Astrocyte (in vitro differentiated cells and primary cell): ENCODE results near the gene GPNMB. TPM values are rescaled to one million over a fixed set of nuclear protein-coding genes. Genes with fewer than 3 reads are reported as not detected.

Experiments used
- DNase-seq: peaks from one replicate; pipeline ENCODE4 v3.0.0-alpha.2; 2010; ENCODE audit warnings: low read depth
- FAIRE-seq: peaks from 2 replicates; lab custom pipeline; 2011; peaks lifted over from hg19 to GRCh38; lab: Jason Lieb, UNC
- H2AFZ ChIP-seq: 2 replicates; pipeline ENCODE4 v1.6.0; 2012; ENCODE audit warnings: low read depth, low read length, inconsistent platforms
- H3K27ac ChIP-seq: 2 replicates; pipeline ENCODE4 v1.5.1; 2011; ENCODE audit warnings: low read depth, low read length, inconsistent platforms
- H3K27me3 ChIP-seq: 2 replicates; pipeline ENCODE4 v1.6.0; 2011; ENCODE audit warnings: low read length, inconsistent platforms; ENCODE audit not compliant: insufficient read depth
- H3K36me3 ChIP-seq: 2 replicates; pipeline ENCODE4 v1.5.1; 2011; ENCODE audit warnings: low read length, inconsistent platforms; ENCODE audit not compliant: insufficient read depth
- H3K4me1 ChIP-seq: 2 replicates; pipeline ENCODE4 v1.5.1; 2011; ENCODE audit warnings: low read length, inconsistent platforms; ENCODE audit not compliant: insufficient read depth
- H3K4me2 ChIP-seq: 2 replicates; pipeline ENCODE4 v1.6.0; 2012; ENCODE audit warnings: low read length, inconsistent platforms
- H3K4me3 ChIP-seq: 2 replicates; pipeline ENCODE4 v1.5.1; 2011; ENCODE audit warnings: low read depth, mild to moderate bottlenecking, low read length, inconsistent platforms; ENCODE audit not compliant: insufficient read depth
- H3K79me2 ChIP-seq: 2 replicates; pipeline ENCODE4 v1.6.0; 2012; ENCODE audit warnings: mild to moderate bottlenecking, low read length, inconsistent platforms; ENCODE audit not compliant: insufficient read depth
- H3K9ac ChIP-seq: 2 replicates; pipeline ENCODE4 v1.6.0; 2012; ENCODE audit warnings: mild to moderate bottlenecking, low read length, inconsistent platforms
- H3K9me3 ChIP-seq: 2 replicates; pipeline ENCODE4 v1.5.1; 2012; ENCODE audit warnings: low read depth, mild to moderate bottlenecking, low read length, inconsistent platforms; ENCODE audit not compliant: insufficient read depth
- H4K20me1 ChIP-seq: 2 replicates; pipeline ENCODE4 v1.6.0; 2012; ENCODE audit warnings: low read length, inconsistent platforms; ENCODE audit not compliant: insufficient read depth
- H3K27ac Mint-ChIP-seq: one replicate; pipeline ENCODE4 v1.8.0; 2021; ENCODE audit warnings: mild to moderate bottlenecking, mixed read lengths; ENCODE audit not compliant: unreplicated experiment
- H3K27me3 Mint-ChIP-seq: one replicate; pipeline ENCODE4 v1.8.0; 2021; ENCODE audit warnings: low read depth, mixed read lengths; ENCODE audit not compliant: unreplicated experiment
- H3K36me3 Mint-ChIP-seq: one replicate; pipeline ENCODE4 v1.8.0; 2021; ENCODE audit warnings: low read depth, mixed read lengths; ENCODE audit not compliant: unreplicated experiment
- H3K4me1 Mint-ChIP-seq: one replicate; pipeline ENCODE4 v1.8.0; 2021; ENCODE audit warnings: low read depth, mixed read lengths; ENCODE audit not compliant: unreplicated experiment
- H3K4me3 Mint-ChIP-seq: one replicate; pipeline ENCODE4 v1.8.0; 2021; ENCODE audit warnings: mild to moderate bottlenecking, moderate library complexity, mixed read lengths; ENCODE audit not compliant: unreplicated experiment
- H3K9me3 Mint-ChIP-seq: one replicate; pipeline ENCODE4 v1.8.0; 2021; ENCODE audit warnings: mild to moderate bottlenecking, mixed read lengths; ENCODE audit not compliant: unreplicated experiment
- CTCF ChIP-seq: IDR thresholded peaks from 2 replicates; pipeline ENCODE4 v1.5.1; 2011; ENCODE audit warnings: low read depth, mild to moderate bottlenecking, inconsistent platforms, low read length, moderate library complexity; ENCODE audit not compliant: insufficient read depth
- EZH2 ChIP-seq: IDR thresholded peaks from 2 replicates; pipeline ENCODE4 v1.6.1; 2012; ENCODE audit warnings: mild to moderate bottlenecking, low read length, inconsistent platforms; ENCODE audit not compliant: insufficient read depth
- total RNA-seq: library from RNA; stranded (reverse); gene quantifications from 2 replicates; pipeline ENCODE4 v1.2.1, GENCODE V29; 2021

The GPNMB gene
- total RNA-seq, 1 donor from 2014 or later: 0.91 TPM

- H3K79me2 ChIP-seq: no peaks in the 10 kb centered on the region
- no peaks in the 10 kb centered on the region for H3K9me3 ChIP-seq
- no peaks in the 10 kb centered on the region for H4K20me1 ChIP-seq
- peaks cover 11% of the 10 kb centered on the region for H3K27me3 ChIP-seq
- H3K4me3 ChIP-seq: no peak overlapping the region
- Mint-ChIP-seq H3K4me3 (no peak overlapping the region), H3K4me1 (no peaks in the 10 kb centered on the region), H3K36me3 (no peaks in the 10 kb centered on the region), H3K27ac (no peak overlapping the region), H3K9me3 (no peaks in the 10 kb centered on the region), H3K27me3 (no peaks in the 10 kb centered on the region)
- FAIRE-seq (no peak), DNase-seq (no peak)
- peaks cover 5% of the 10 kb centered on the region for H3K4me1 ChIP-seq
- H3K9ac ChIP-seq: no peak overlapping the region
- H2AFZ ChIP-seq: no peak overlapping the region
- TF ChIP-seq EZH2: no peak
- no peak for TF ChIP-seq CTCF
- H3K27ac ChIP-seq: no peak overlapping the region
- H3K4me2 ChIP-seq: no peak overlapping the region
- H3K36me3 ChIP-seq: no peaks in the 10 kb centered on the region
Observed at GRCh38 chr7:23276947-23277346, 30.4 kb downstream of the GPNMB start.

GRCh38 chr7:23277359-23277989, 30.9 kb downstream of the GPNMB start:
- FAIRE-seq: peak; percentile 32

More at GRCh38 chr7:23277359-23277989, 30.9 kb downstream of the GPNMB start:
- Histone ChIP-seq H4K20me1 (no peaks in the 10 kb centered on the region), H3K79me2 (no peaks in the 10 kb centered on the region), H3K9me3 (no peaks in the 10 kb centered on the region), H3K27me3 (peaks cover 6% of the 10 kb centered on the region), H3K36me3 (no peaks in the 10 kb centered on the region), H2AFZ (no peak overlapping the region), H3K27ac (no peak overlapping the region), H3K4me2 (no peak overlapping the region), H3K4me3 (no peak overlapping the region), H3K9ac (no peak overlapping the region), H3K4me1 (peaks cover 5% of the 10 kb centered on the region)
- H3K9me3 Mint-ChIP-seq: no peaks in the 10 kb centered on the region
- no peaks in the 10 kb centered on the region for H3K4me1 Mint-ChIP-seq
- H3K36me3 Mint-ChIP-seq: no peaks in the 10 kb centered on the region
- DNase-seq: peak; percentile 43
- no peak overlapping the region for H3K27ac Mint-ChIP-seq
- H3K27me3 Mint-ChIP-seq: no peaks in the 10 kb centered on the region
- TF ChIP-seq EZH2: no peak
- peak; percentile 93 for TF ChIP-seq CTCF
- H3K4me3 Mint-ChIP-seq: no peak overlapping the region
